Type B pancreatic cell (in vitro differentiated cells): ENCODE measurements around the gene SOX5. TPM values are rescaled to one million over a fixed set of nuclear protein-coding genes. Genes with fewer than 3 reads are reported as not detected.

ENCODE experiments used
- DNase-seq: peaks from one replicate; pipeline ENCODE4 v3.0.0; 2021; ENCODE audit warnings: mixed read lengths; ENCODE audit not compliant: unreplicated experiment; ENCODE audit errors: extremely low spot score
- H3K27ac Mint-ChIP-seq: 2 replicates; pipeline ENCODE4 v1.8.0; 2021; ENCODE audit warnings: mild to moderate bottlenecking, mixed read lengths
- H3K27me3 Mint-ChIP-seq: 2 replicates; pipeline ENCODE4 v1.8.0; 2021; ENCODE audit warnings: mixed read lengths
- H3K36me3 Mint-ChIP-seq: 2 replicates; pipeline ENCODE4 v1.8.0; 2021; ENCODE audit warnings: mixed read lengths
- H3K4me1 Mint-ChIP-seq: one replicate; pipeline ENCODE4 v1.8.0; 2021; ENCODE audit warnings: mixed read lengths; ENCODE audit not compliant: unreplicated experiment
- H3K4me3 Mint-ChIP-seq: 2 replicates; pipeline ENCODE4 v1.8.0; 2021; ENCODE audit warnings: mild to moderate bottlenecking, mixed read lengths
- H3K9me3 Mint-ChIP-seq: 2 replicates; pipeline ENCODE4 v1.8.0; 2021; ENCODE audit warnings: mixed read lengths
- CTCF ChIP-seq: fragments of 200-600 bp; sonication (generic); conservative IDR thresholded peaks from 2 replicates; pipeline ENCODE4 v1.5.0; 2021; ENCODE audit warnings: antibody characterized with exemption, mild to moderate bottlenecking
- total RNA-seq: library from RNA; stranded (reverse); gene quantifications from 2 replicates; pipeline ENCODE4 v1.2.1, GENCODE V29; 2021; ENCODE audit warnings: low replicate concordance

Gene SOX5
- total RNA-seq, 1 donor from 2014 or later, result 32.8 TPM

GRCh38 chr12:23587833-23588559, 361.5 kb downstream of the SOX5 start:
- TF ChIP-seq CTCF, result no peak
- H3K4me1 Mint-ChIP-seq, result peaks cover 3% of the 10 kb centered on the region
- H3K9me3 Mint-ChIP-seq, result no peaks in the 10 kb centered on the region
- H3K4me3 Mint-ChIP-seq, result no peak overlapping the region
- H3K27ac Mint-ChIP-seq, result no peak overlapping the region
- no peak for DNase-seq
- no peaks in the 10 kb centered on the region for H3K36me3 Mint-ChIP-seq
- no peaks in the 10 kb centered on the region for H3K27me3 Mint-ChIP-seq

DNA sequence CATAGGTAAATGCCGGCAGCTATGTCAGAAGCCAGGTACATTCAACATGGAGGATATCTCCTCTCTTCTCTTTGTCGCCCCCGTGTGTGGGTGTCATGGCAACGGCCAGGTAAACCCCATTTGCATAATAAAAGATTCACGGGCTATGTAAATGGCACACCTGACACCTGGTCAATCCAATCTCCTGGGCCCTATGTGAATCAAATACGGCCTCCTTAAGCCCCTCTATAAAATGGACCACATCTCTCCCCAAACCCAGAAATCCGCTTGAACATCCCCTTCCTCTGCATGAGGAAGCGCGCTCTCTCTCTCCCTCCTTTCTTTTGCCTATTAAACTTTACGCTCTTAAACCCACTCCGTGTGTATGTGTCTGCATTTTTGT, 363.7 kb downstream of the SOX5 start:
- H3K27ac Mint-ChIP-seq, result no peak overlapping the region
- peaks cover 3% of the 10 kb centered on the region for H3K4me1 Mint-ChIP-seq
- no peaks in the 10 kb centered on the region for H3K9me3 Mint-ChIP-seq
- no peak for TF ChIP-seq CTCF
- H3K27me3 Mint-ChIP-seq, result no peaks in the 10 kb centered on the region
- H3K4me3 Mint-ChIP-seq, result no peak overlapping the region
- DNase-seq, result no peak
- H3K36me3 Mint-ChIP-seq, result no peaks in the 10 kb centered on the region

DNA sequence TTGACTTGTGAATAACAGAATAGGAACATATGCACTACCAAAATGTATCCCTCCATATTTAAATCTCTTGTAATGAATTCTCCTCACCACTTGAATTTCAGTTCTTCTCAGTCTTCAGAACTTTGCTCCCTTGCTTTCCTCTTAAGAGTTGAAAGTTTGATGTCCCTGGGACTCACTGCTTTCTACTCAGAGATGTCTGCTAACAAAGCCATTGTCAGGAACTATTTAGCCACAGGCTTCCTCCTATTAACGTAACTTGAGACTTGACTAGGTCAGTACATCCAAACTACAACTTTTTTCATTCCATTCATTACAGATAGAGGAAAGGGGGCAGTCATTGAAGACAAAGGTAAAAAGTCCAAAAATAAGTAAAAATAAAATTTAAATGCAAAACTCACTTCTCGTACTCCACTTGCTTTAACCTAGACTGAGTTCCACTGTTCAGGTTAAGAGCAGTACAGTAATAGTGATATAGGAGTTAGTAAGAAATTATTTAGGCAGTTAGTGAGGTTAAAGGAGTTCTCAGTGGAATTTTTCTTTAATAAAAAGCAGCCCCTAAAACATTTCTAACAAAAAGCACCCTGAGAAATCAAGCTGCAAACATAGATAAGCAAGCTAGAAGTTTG, 364.2 kb downstream of the SOX5 start:
- peaks cover 3% of the 10 kb centered on the region for H3K4me1 Mint-ChIP-seq
- no peaks in the 10 kb centered on the region for H3K27me3 Mint-ChIP-seq
- TF ChIP-seq CTCF, result no peak
- DNase-seq, result no peak
- H3K9me3 Mint-ChIP-seq, result no peaks in the 10 kb centered on the region
- no peak overlapping the region for H3K27ac Mint-ChIP-seq
- H3K36me3 Mint-ChIP-seq, result no peaks in the 10 kb centered on the region
- H3K4me3 Mint-ChIP-seq, result no peak overlapping the region

DNA sequence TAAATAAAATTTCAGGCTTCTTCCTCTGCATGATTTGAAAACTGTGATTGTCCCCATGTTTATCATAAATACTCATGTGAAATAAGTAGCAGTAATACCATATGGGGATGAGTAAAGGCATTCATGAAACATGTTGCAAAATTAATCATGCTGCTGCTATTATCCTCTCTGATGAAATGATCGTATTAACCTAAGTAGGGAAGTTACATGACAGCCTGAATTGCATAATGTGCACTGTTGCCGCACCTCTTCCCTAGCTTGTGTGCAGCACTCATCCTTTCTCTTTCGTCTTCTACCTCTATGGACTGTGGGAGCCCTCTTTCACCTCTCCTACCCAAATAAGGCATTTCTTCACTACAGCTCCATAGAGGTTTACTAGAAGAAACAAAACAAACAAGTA, 367.6 kb downstream of the SOX5 start:
- Mint-ChIP-seq H3K4me3 (no peak overlapping the region), H3K9me3 (no peaks in the 10 kb centered on the region), H3K36me3 (no peaks in the 10 kb centered on the region), H3K27me3 (no peaks in the 10 kb centered on the region), H3K27ac (no peak overlapping the region), H3K4me1 (peaks cover 3% of the 10 kb centered on the region)
- no peak for TF ChIP-seq CTCF
- DNase-seq, result no peak

DNA sequence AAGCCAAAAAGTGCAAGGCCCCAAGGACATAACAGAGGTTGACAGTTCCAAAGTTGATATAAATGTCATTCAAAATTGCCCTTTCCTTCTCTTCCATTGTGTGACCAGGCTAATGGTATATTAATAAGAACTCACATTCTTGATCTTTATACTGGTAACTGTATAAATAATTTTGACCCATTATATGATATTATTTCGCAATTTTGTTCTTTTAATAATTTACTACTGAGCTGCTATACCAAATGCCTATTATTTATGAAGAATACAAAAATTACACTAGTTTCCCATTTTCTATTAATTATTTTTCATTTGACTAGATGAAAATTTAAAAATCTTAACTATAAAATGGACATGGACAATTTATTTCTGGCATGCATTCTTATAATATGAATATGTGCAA, 370.2 kb downstream of the SOX5 start:
- no peak overlapping the region for H3K27ac Mint-ChIP-seq
- no peak overlapping the region for H3K4me3 Mint-ChIP-seq

More for the DNA sequence above, 370.2 kb downstream of the SOX5 start:
- no peak for DNase-seq
- no peaks in the 10 kb centered on the region for H3K9me3 Mint-ChIP-seq
- H3K36me3 Mint-ChIP-seq, result peaks cover 4% of the 10 kb centered on the region
- no peaks in the 10 kb centered on the region for H3K27me3 Mint-ChIP-seq
- H3K4me1 Mint-ChIP-seq, result no peaks in the 10 kb centered on the region
- TF ChIP-seq CTCF, result no peak
